ENCODE measurements around the gene SNRPD2.
"Not testable (repeated sequence)": the region's sequence is repeated elsewhere in the genome, so short reads cannot be mapped to it uniquely, and the experiment has no call there.

SNRPD2 gene

DNA sequence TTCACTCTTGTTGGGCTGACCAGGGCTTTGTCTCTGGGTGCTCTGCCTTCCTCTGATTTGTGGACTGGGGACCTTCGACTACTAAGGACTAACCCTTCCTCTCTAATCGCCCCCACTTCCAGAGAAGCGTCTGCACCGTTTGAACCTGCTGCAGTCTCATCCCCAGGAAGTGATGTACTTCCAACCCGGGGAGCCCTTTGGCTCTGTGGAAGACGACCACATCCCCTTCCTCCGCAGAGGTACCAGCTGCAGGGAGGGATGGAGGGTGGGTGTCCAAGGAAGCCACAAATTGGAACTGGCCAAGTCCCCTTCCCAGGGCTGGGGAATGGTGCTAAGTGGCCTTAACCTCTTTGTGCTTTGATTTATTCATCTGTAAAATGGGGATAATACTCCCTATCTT, 9.9 kb upstream of the SNRPD2 start:
- no peak for DNase-seq

GRCh38 chr19:45693106-45693788, 1.5 kb upstream of the SNRPD2 start:
- peak; percentile 69 to 70 for DNase-seq

- DNase-seq, result peak; percentile 98
Measured at GRCh38 chr19:45692187-45693105, 693 bp upstream of the SNRPD2 start, which contains the start of gene QPCTL. TSS of gene QPCTL (plus strand) at chr19:45692666. CDS start at chr19:45692704, 38 bp downstream.

GRCh38 chr19:45687599-45687998, 4.2 kb downstream of the SNRPD2 start:
- no peak for DNase-seq

DNA sequence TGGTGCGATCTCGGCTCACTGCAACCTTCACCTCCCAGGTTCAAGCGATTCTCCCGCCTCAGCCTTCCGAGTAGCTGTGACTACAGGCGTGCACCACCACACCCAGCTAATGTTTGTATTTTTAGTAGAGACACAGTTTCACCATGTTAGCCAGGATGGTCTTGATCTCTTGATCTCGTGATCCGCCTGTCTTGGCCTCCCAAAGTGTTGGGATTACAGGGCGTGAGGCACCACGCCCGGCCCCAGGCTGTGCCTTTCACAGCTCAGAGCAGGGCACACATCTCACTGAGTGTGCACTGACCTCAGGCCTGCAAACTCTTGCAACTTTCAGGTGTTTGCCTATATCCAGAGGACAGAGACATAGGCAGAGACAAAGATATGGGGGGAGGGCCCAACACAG, 6.7 kb downstream of the SNRPD2 start:
- DNase-seq, result not testable (repeated sequence)

- no peak for DNase-seq
Measured at GRCh38 chr19:45682908-45683307, 8.8 kb downstream of the SNRPD2 start.

- no peak for DNase-seq
Measured at GRCh38 chr19:45682117-45682516, 9.6 kb downstream of the SNRPD2 start.

- DNase-seq, result peak; percentile 89 to 90
Measured at GRCh38 chr19:45681391-45682015, 10.2 kb downstream of the SNRPD2 start.

DNA sequence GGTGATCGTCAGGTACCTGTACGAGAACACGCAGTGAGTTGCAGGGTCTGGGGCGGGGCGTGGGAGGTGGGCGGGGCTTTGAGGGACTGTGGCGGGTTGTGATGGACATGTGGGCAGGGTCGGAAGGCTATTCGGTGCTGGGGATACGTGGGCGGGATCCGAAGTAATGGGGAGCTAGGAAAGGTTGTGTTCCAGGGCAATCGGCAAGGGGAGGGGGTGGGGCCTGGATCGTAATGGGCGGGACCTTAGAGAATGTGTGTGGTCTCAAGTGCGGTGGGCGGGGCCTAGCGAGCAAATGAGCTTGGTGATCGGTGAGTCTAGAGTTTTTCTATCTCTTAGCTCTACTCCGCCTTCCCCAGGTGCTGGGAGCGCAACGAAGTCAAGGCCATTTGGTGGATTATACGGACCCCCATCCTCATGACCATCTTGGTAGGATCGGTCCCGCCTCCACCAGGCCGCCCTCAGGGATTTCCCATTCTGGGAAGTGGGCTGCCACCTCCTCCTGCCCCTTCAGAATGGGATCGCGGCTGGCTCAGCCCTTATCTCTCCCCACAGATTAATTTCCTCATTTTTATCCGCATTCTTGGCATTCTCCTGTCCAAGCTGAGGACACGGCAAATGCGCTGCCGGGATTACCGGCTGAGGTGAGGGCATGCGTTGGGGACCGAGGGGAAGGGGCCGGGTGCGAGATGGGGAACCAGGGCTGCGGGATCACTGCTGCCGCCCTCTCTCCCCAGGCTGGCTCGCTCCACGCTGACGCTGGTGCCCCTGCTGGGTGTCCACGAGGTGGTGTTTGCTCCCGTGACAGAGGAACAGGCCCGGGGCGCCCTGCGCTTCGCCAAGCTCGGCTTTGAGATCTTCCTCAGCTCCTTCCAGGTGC, 14.2 kb downstream of the SNRPD2 start:
- peak; percentile 82 to 87 for DNase-seq

DNA sequence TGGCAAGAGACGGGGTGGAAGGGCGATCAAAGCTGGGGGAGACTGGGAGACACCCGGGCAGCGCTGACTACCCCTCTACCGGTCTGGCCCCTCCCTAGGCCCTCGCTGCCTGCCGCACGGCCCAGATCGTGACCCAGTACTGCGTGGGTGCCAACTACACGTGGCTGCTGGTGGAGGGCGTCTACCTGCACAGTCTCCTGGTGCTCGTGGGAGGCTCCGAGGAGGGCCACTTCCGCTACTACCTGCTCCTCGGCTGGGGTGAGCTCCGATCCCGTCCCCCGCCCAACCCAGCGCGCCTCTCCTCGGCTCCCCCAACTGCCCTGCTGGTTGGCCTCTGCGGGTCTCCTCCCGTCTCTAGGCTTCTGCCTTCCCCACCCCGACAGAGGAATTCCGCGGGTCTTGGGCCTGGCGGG, 14.9 kb downstream of the SNRPD2 start:
- peak; percentile 34 to 53 for DNase-seq

DNA sequence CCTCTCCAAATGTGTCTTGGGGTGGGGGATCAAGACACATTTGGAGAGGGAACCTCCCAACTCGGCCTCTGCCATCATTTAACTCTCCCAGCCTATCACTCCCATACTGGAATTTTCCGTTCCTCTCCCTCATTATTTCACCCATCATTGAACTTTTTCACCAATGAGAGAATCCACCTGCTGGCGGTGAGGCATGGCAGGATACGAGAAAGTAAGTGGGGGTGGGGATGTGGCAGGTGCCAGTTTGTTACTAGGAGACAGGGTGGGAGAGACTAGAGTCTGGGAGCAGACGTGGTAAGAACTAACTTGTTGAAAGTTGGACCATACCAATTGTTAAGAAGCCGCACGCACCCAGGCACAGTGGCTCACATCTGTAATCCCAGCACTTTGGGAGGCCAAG, 16.8 kb downstream of the SNRPD2 start:
- no peak for DNase-seq

- DNase-seq, result peak; percentile 56 to 64
Measured at GRCh38 chr19:45670670-45671453, 20.9 kb downstream of the SNRPD2 start.

- peak in 1 of 2 donors; percentile 30 for DNase-seq
Measured at GRCh38 chr19:45668342-45668871, 23.3 kb downstream of the SNRPD2 start.

- DNase-seq, result peak; percentile 53 to 61
Measured at GRCh38 chr19:45667620-45668341, 24.0 kb downstream of the SNRPD2 start, which contains the start of gene GIPR. TSS of gene GIPR (plus strand) at chr19:45668221. CDS start at chr19:45669521, 1,300 bp downstream.

DNA sequence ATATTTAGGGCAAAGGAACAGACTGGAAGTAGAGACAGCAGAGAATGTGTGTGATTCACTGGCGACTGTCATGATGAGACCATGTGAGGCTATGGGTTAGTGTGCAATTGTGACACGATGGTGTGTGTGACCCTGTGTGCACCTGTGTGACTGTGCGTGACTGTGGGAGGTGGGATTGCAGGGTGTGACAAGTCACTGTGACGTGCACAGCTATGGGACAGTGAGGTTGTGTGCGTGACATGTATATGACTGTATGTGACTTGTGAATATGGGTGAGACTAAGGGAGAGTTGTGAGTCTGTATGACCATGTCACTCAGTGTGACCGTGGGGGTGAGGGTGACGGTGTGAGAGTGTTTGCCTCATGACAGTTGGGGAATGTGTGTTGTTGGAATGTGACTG, 27.2 kb downstream of the SNRPD2 start:
- DNase-seq, result no peak

- no peak for DNase-seq
Measured at GRCh38 chr19:45663800-45664199, 28.0 kb downstream of the SNRPD2 start.

DNA sequence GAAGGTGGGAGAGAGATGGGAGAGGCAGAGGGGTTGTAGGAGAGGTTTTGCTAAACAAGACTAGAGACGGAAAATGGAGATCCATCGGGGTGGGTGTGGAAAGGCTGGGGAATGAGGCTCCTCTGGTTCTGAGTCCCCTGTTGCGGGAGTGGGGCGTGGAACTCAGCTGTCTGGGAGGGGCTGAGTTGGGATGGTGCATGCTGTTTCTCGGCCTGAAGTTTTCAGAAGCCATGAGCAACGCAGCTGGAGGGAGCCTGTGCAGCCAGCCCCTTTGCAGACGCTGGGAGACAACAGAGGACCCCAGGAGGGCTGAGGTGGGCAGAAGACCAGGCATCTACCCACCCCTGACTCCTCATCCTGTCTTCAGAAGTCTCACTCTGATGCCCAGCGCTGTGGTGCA, 31.1 kb downstream of the SNRPD2 start:
- no peak for DNase-seq

DNA sequence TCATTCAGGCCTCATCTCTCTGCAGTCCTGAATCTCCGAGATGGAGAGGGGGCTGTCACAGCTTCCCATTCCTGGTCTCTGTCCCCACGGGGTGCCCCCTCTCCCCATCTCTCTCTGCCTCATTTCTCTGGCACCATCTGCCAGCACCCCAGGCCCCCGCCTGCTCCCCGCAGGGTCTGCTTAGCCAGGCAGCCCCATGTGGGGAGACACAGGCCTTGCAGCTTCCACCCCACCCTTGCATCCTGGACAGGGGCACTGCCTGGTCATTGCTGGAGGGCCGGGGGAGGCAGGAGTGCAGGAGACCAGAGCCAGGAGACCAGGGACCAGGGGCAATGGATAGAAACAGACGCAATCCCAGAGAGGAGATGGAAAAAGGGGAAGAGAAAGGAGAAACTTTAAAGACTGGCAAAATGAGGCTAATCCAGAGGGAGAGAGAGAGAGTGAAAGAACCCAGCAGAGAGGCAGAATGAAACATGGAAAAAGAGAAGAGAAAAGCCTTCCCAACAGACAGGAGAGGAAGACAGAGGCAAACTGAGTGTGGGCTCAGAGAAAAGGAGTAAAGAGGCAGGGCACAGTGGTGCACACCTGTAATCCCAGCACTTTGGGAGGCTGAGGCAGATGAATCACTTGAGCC, 32.5 kb downstream of the SNRPD2 start:
- DNase-seq, result no peak

- DNase-seq, result no peak
Measured at GRCh38 chr19:45657520-45658167, 34.1 kb downstream of the SNRPD2 start.

All from CD4-positive, alpha-beta T cell treated with Interleukin-1 beta for 1 hour (primary cell).